H7 (cell line): Measurements from ENCODE around the gene RGL3. TPM values are rescaled to one million over a fixed set of nuclear protein-coding genes. Genes with fewer than 3 reads are reported as not detected.
"Not testable (repeated sequence)": the region's sequence is repeated elsewhere in the genome, so short reads cannot be mapped to it uniquely, and the experiment has no call there.

Source experiments
- DNase-seq: peaks from one replicate; pipeline ENCODE4 v3.0.0; 2012
- H3K27me3 ChIP-seq: 2 replicates; pipeline ENCODE4 v1.6.0; 2011; ENCODE audit warnings: mild to moderate bottlenecking, low read length; ENCODE audit not compliant: control insufficient read depth, insufficient read depth
- H3K36me3 ChIP-seq: replicated peaks from 2 replicates; pipeline ENCODE4 v1.5.1; 2011; ENCODE audit warnings: low read length; ENCODE audit not compliant: control insufficient read depth, insufficient read depth
- H3K4me3 ChIP-seq: 2 replicates; pipeline ENCODE4 v1.5.1; 2011; ENCODE audit warnings: low read depth, mild to moderate bottlenecking, control low read depth, low read length, moderate library complexity; ENCODE audit not compliant: insufficient read depth
- total RNA-seq: library from RNA; depleted of rRNA; stranded (reverse); fragments of >200 nt; shearing (Covaris generic); gene quantifications from 2 replicates; pipeline ENCODE4 v1.2.3, GENCODE V29; 2014

Gene RGL3
- total RNA-seq, 1 experiment from 2014 or later = 1.6 TPM

DNA sequence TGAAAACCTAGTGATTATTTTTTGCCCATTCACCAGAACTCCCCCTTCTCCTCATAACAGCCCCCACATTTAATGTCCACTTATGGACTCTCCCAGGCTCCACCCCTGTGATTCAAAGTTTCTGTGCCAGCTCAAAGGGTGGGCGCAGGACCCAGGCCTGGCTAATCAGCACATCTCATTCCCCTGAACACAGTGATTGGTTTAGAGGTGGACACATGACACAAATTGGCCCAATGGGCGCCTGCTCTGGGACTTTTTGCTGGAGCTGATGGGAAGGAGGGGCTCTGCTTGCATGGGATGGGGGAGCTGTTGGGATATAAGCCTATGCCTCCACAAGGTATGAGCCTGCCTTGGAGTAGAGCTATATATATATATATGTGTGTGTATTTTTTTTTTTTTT is 28.8 kb downstream of the RGL3 start:
- peaks cover 5% of the 10 kb centered on the region for H3K36me3 ChIP-seq
- no peaks in the 10 kb centered on the region for H3K27me3 ChIP-seq
- no peak overlapping the region for H3K4me3 ChIP-seq
- no peak for DNase-seq

DNA sequence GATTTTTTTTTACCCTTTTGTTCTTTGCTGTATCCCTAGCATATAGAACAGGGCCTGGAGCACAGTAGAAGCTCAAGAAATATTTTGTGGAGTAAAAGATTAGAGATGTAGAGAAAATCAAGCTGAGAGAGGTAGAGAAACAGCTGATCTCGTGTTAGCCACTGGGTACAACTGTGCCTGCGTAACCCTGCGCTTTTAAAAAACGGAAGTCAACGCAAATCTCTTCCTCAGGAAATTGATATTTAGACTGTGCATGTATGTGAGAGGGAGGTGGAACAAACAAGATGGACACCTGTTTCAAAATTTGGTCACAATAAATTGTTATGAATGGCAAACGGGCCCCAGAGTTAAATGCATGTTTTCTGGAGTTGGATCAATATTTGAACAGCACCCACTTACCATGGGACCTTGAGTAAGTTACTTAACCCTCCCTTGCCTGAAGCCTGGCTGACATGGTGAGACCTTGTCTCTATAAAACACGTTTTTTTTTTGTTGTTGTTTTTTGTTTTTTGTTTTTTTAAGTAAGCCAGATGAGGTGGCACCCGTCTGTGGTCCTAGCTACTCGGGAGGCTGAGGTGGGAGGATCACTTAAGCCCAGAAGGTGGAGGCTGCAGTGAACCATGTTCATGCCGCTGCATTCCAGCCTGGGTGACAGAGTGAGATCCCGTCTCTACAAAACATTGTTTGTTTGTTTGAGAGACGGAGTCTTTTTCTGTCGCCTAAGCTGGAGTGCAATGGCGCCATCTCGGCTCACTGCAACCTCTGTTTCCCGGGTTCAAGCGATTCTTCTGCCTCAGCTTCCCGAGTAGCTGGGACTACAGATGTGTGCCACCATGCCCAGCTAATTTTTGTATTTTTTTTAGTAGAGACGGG is 31.7 kb downstream of the RGL3 start:
- no peak for DNase-seq
- H3K27me3 ChIP-seq = peaks cover 9% of the 10 kb centered on the region; the same call in 1 of the 2 replicates
- no peak overlapping the region for H3K4me3 ChIP-seq
- no peaks in the 10 kb centered on the region for H3K36me3 ChIP-seq

DNA sequence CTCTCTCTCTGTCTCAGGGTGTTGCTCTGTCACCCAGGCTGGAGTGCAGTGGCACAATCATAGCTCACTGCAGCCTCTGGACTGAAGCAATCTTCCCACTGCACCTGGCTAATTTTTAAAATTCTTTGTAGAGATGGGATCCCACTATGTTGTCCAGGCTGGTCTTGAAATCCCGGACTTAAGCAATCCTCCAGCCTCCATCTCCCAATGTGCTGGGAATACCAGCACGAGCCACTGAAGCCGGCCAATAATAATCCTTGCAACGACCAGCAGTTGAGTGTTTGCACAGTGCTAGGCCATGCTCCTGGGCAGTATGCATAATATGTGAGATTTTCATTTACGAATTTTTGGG is 34.4 kb downstream of the RGL3 start:
- no peaks in the 10 kb centered on the region for H3K36me3 ChIP-seq
- no peak overlapping the region for H3K4me3 ChIP-seq
- peaks cover 9% of the 10 kb centered on the region; the same call in 1 of the 2 replicates for H3K27me3 ChIP-seq
- no peak for DNase-seq

DNA sequence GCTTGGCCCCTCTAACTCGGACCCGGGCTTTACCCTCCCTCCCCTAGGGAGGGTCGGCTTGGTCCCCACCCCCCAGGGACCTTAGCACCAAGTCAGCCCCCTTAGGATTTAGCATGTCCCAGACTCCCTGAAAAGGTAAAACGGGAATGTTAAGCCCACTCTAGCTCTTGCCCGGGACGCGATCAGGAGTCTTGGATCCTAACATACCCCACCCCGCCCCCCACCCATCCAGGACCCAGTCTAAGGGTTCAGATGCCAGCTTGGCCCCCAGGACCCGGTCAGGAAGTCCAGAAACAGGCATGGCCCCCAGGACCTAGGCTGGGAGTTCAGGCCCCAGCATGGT is 35.4 kb downstream of the RGL3 start:
- peak; percentile 69 for DNase-seq
- H3K27me3 ChIP-seq = peaks cover 9% of the 10 kb centered on the region; the same call in 1 of the 2 replicates
- no peaks in the 10 kb centered on the region for H3K36me3 ChIP-seq
- peak overlapping the region; percentile 60 for H3K4me3 ChIP-seq

DNA sequence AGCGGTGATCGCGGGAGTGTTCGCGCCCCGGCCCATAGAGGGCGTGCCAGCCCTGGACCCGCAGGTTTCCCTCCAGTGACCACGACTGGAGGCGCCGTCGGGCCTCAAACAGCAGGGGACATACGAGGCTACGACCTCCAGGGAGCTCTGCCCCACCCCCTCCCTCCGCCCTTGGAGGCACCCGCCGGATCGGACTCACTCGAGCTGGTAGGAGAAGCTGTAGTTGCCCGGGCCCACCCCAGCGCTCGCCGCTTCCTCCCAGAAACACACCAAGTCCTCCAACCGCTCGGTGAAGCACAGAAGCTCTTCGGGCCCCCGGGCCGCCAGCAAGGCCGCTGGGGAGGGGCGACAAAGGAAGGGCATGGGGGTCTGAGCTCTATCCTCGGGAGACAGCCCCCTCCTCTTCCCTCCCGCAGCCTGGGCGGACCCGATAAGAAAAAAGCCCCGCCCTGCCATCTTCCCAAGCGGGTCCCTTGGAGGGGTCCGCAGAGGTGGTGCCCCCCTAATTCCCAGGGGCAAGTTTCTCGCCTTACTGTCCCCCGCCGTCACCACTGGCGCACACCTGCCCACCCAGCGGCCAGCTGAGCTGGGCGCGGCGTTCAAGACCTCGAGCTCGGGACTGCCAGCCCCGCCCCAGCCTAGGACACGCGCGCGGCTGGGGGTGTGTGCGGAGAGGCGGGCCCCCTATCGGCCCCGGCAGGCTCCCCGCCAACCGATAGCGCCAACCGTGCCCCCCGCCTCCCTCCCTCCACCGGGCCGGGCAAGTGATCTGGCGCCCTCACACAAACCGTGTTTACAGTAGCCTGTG is 36.0 kb downstream of the RGL3 start:
- H3K36me3 ChIP-seq = no peaks in the 10 kb centered on the region; the same call in 1 of the 2 replicates
- H3K27me3 ChIP-seq = peaks cover 9% of the 10 kb centered on the region; the same call in 1 of the 2 replicates
- H3K4me3 ChIP-seq = peak overlapping the region; percentile 60
- peak; percentile 89 for DNase-seq

DNA sequence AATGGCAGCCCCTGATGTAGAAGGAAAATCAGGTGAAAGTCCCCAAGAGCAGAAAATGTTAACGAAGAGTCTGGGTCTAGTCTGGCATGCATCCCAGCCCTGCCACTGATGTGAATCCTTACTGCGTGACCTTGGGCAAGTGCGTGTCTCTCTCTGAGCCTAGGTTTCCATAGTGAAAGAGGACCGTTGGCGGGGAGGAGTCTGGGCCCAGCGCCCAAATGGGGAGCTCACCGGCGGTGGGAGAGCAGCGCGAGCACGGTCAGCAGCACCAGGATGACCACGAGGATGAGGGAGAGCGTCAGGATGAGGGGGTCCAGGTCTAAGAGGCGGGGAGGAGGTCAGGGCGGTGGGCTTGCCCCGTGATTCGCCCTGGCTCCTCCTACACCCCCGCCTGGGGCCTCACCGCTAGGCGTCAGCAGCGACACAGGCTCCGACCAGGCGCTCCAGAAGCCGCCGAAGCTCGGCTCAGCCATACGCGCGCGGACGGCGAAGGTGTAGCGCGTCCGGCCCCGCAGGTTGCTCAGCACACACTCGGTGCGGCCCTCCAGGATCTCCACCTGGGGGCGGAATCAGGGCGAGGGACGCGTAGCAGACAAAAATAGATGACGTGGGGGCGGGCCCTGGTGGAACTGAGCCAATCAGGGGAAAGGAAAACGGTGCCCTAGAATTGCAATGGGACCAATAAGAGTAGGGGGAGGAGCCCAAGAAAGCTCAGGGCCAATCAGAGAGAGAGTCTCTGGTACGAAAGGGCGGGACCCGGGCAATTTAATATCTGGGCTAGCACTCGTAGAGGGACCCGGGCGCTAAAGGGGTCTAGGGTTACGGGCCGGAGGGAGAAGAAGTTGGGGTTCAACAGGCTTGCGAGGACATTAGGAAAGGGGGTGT is 38.2 kb downstream of the RGL3 start:
- Histone ChIP-seq H3K4me3 (peak overlapping the region; percentile 73), H3K36me3 (peaks cover 2% of the 10 kb centered on the region), H3K27me3 (peaks cover 9% of the 10 kb centered on the region; the same call in 1 of the 2 replicates)
- peak; percentile 98 for DNase-seq

DNA sequence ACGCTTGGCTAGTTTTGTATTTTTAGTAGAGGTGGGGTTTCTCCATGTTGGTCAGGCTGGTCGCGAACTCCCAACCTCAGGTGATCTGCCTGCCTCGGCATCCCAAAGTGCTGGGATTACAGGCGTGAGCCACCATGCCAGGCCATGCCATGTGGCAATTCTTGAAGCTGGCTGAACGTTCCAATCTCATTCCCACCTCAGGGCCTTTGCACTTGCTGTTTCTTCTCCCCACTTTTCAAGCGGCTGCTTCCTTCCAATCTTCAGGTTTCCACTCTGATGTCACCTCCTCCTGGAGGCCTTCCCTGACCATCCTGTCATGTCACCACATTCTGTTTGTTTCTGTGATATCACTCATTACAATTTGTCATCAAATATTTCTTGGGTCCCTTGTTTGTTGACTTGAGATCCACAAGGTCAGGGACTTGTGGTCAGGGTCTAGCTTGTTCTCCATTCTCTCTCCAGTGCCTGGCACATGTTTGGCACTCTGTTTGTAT is 39.2 kb downstream of the RGL3 start:
- peaks cover 9% of the 10 kb centered on the region; the same call in 1 of the 2 replicates for H3K27me3 ChIP-seq
- peak overlapping the region; percentile 73; the same call in 1 of the 2 replicates for H3K4me3 ChIP-seq

DNA sequence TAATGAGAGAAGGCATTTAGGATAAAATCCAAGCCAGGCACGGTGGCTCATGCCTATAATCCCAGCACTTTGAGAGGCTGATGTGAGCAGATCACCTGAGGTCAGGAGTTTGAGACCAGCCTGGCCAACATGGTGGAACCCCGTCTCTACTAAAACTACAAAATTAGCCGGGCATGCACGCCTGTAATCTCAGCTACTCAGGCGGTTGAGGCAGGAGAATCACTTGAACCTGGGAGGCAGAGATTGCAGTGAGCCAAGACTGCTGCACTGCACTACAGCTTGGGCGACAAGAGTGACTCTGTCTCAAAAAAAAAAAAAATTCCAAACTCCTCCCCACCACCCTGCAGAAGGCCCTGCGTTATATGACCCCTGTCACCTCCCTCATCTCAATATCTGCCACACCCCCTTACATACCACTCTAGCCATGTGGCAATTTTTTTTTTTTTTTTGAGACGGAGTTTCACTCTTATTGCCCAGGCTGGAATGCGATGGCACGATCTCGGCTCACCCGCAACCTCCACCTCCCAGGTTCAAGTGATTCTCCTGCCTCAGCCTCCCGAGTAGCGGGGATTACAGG is 39.8 kb downstream of the RGL3 start:
- H3K36me3 ChIP-seq, H3K4me3 ChIP-seq, H3K27me3 ChIP-seq: not testable (repeated sequence)
- DNase-seq = peak; percentile 32

More for the DNA sequence above, 39.2 kb downstream of the RGL3 start:
- peak; percentile 3 for DNase-seq
- peaks cover 2% of the 10 kb centered on the region for H3K36me3 ChIP-seq

DNA sequence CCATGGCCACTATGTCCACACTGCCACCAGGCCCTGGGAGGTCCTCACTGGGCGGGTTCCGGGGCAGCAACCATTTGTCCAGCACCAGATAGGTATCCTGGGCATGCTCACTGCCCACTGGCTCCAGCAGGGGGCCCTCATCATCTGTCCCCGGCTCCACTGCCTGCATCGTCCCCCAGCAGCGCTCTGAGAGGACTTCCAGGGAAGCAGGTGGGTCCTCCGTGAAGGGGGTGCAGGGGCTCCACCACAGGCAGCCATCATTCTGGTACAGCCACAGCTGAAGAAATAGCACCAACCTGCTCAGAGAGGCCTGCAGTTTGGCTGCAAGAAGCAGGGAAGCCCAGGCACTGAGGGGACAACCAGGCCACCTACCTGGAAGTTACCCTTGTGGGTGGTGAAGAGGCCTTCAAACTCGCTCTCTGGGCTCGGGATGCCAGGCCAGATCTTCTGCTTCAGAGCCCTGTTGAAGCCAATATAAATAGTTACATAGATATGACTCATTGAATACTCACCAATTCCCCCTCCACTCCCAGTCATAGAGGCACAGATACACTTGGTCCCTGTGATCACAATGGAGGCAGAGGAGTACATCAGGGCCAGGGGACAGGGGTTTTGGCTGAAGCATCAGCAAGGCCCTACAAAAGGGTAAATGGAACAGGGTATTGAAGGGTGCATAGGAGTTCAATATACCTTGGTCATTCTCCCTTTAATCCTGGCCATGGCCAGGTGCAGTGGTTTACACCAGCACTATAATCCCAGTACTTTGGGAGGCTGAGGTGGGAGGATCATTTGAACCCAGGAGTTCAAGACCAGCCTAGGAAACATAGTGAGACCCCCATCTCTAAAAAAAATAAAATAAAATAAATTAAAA is 40.6 kb downstream of the RGL3 start:
- H3K36me3 ChIP-seq = peaks cover 2% of the 10 kb centered on the region
- peak; percentile 85 for DNase-seq
- H3K4me3 ChIP-seq = no peak overlapping the region
- peaks cover 9% of the 10 kb centered on the region; the same call in 1 of the 2 replicates for H3K27me3 ChIP-seq

DNA sequence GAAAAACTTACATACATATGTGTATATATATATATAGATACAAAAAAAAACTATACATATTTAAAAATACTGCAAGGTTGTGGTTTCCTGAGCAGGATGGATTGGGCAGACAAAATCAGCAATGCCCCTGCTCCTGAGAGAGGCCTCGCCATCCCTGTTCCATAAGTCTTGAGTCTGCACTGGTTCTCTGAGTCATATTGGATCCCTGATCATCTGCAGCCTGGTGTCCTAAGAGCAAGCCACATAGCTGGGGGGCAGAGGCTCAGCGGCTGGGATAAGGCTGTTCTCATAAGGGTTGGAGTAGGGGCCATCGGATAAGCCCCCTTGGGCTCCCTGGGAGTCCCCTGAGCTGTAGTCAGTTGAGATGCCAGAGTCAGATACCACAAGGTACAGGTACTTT is 41.4 kb downstream of the RGL3 start:
- peaks cover 2% of the 10 kb centered on the region; the same call in 1 of the 2 replicates for H3K27me3 ChIP-seq
- H3K36me3 ChIP-seq = peaks cover 2% of the 10 kb centered on the region
- H3K4me3 ChIP-seq = no peak overlapping the region
- DNase-seq = no peak

DNA sequence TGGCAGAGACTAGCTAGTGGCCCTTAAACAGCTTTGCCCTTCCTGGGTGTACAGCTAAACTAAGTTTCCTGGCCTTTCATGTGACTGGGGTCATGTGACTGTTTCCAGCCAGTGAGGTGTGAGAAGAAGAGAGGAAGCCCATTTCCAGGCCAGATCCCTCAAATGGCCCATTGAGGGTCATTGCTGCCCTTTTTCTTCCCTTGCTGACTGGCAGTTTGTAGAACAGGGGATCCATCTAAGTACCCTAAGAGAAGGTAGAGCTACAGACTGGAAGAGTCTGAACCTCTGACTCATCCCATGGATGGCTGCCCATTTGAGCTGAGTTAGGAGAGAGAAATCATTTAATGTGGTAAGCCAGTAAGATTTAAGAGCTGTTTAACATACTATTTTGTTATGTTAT is 41.9 kb downstream of the RGL3 start:
- no peak for DNase-seq
- H3K36me3 ChIP-seq = peaks cover 2% of the 10 kb centered on the region
- no peak overlapping the region for H3K4me3 ChIP-seq
- H3K27me3 ChIP-seq = no peaks in the 10 kb centered on the region; the same call in 1 of the 2 replicates

DNA sequence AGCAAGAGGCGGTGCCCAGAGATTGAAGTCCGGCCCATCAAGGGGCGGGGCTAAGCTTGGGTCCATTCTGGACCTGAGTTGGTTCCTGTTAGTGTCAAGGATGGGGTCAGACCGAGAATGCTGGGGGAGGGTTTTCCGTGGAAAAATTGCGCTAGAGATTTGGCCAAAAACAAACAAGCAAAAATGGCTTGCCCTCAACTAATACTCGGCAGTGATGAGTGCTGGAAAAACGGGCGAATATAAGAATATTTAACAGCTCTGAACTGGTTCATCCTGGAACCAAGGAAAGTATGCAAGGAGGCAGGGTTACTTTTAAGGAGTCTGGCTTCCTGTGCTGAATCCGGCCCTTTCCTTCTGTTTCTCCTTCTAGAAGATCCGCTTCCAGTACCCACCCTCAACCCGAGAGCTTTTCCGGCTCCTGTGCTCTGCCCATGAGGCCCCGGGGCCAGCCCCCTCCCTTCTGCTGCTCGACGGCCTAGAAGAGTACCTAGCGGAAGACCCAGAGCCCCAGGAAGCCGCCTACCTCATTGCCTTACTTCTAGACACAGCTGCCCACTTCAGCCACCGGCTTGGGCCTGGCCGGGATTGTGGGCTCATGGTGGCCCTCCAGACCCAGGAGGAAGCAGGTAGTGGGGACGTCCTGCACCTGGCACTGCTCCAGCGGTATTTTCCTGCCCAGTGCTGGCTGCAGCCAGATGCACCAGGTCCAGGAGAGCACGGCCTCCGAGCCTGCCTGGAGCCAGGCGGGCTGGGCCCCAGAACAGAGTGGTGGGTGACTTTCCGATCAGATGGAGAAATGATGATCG is 43.8 kb downstream of the RGL3 start:
- Histone ChIP-seq H3K36me3 (peaks cover 2% of the 10 kb centered on the region), H3K4me3 (peak overlapping the region; percentile 52), H3K27me3 (no peaks in the 10 kb centered on the region)
- DNase-seq = peak; percentile 75
